Activated T-helper 9 cell treated with anti-CD3 and anti-CD28 coated beads, Interleukin-2, amount 50 U/mL, for 16 hours (primary cell): ENCODE measurements around the gene CAMTA1.
"Not testable (repeated sequence)": the region's sequence is repeated elsewhere in the genome, so short reads cannot be mapped to it uniquely, and the experiment has no call there.

Experiments
- DNase-seq: peaks from one replicate; pipeline ENCODE4 v3.0.0-alpha.2; 2020; ENCODE audit warnings: low read depth

Gene CAMTA1

DNA sequence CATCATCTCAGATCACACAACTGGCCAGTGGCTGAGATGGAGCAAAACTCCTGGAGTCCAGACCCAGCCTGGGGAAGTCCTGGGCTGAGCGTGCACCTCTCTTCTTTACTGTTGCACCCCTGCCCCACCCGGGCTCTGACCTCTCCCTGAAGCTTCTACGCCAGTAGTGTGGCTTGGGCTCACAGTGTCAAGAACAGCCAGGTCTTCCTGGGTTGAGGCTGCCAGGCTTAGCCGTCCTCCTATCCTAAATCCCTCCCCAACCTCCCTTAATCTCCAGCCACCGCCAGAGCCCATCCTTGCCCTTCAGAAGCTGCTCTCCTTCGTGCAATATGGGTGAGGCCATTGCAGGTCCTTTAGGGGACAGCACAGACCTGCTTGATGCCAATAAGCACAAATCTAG is 586.7 kb downstream of the CAMTA1 start:
- DNase-seq = no peak

DNA sequence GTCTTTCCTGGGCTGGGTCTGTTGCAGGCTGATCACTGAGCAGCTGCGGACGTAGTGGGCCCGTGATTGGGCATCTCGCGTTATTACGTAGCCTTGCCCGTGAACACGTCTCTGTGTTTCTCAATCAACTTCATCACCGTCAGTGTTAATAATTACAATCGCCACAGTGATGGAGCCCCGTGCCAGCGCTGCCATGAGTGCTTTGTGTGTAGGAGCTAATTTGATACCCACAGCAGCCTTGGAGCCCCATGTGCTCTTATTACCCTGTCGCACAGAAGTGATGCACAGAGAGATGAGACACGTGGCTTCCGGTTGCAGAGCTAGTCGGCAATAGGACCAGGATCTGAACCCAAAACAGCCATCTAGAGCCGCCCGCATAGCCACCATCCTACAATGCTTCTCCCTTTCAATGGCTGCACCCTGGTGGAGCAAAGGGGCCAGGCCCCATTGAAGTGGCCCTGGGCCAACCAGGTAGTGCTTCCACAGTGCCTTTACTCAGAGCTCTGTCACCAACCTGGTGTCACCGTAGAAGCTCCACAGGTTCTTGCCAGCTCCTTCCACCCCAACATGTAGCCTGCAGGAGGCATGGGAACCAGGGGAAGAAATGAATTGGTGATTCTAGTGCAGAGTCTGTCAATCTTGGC is 587.3 kb downstream of the CAMTA1 start:
- no peak for DNase-seq

DNA sequence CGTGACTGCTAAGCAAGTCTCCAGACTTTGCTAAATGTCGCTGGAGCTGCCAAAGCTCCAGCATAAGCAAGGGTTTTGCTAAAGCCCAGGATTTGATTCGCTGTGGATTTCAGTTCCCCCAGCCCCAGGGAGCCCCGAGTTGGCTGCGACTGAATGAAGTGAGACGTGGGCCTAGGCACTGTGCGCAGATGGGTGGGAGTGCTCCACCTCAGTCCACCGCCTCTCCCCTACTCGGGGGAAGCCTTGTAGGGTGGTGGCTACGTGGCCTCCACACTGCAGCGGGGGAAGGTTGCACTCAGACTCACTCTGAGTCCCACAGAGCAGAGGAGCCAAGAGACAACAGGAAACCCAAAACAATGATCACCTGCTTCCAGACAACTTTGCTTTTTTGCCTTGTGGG is 588.0 kb downstream of the CAMTA1 start:
- no peak for DNase-seq

DNA sequence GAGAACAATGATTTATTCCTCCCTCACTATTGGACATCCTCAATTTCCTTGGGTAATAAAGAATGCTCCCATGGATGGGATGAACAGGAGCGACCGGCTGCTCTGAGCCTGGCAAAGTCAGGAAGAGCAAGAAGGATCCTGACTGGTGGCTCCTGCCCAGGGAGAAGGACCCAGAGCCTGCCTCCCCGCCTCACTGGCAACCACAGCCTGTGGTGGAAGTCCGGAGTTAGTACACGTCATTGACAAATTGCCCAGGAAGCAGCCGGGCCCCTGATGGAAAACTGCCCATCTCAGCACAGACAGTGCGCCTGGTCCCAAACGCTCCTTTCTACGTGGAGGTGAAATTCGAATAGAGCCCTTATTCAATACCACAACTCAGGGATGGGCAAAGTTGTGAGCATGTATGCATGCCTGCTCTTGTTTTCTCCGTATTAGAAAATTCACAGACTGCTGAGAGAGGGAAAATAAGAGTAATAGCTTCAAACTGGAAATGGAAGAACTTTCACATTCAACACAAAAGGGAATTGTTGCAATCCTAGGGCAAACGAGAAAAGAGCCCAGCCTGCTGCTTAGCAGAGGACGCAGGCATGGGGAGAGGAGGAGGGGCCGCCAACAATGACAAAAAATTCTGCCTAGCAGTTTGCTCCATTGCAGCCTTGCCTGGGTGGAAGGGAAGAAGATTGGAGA is 588.8 kb downstream of the CAMTA1 start:
- no peak for DNase-seq

DNA sequence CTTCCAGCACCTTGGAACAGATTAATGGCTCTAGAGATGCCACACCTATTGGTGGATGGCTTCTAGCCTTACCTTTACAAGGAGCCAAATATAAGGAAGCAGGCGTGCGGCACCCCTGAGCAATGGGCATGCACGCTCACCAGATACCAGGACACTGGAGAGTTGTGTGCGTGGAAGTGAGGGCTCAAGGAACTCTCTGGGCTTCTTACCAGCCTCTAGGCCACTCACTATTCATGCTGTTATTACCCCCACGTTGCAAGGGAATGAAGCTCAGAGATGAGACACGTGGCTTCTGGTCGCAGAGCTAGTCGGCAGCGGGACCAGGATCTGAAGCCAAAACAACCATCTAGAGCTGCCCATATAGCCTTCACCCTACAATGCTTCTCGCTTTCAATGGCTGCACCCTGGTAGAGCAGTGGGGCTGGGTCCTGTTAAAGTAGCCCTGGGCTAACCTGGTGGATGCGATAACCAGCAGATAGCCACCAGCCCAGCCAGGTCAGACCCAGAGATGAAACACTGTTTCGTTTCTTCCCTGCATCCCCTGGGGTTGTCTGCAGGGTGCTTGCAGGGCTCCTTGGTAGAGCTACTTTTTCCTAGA is 589.4 kb downstream of the CAMTA1 start:
- no peak for DNase-seq

DNA sequence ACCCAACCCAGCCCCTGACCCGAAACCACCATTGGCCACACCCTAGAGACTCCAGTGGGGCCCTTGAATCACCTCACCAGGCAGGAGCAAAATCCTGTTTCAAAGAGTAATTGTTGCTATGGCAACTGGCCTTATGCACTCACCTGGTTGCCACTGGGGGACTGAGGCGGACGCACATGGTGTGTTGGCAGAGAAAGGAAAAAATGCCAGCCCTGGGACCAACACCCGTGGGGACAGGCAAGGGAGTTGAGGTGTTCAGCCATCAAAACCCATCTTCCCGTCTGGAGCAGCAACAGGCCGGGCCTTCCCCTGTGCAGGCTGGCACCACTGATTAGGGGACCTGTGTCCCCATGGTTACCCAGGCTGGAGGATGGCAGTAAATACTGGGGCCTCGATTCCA is 590.1 kb downstream of the CAMTA1 start:
- no peak for DNase-seq

DNA sequence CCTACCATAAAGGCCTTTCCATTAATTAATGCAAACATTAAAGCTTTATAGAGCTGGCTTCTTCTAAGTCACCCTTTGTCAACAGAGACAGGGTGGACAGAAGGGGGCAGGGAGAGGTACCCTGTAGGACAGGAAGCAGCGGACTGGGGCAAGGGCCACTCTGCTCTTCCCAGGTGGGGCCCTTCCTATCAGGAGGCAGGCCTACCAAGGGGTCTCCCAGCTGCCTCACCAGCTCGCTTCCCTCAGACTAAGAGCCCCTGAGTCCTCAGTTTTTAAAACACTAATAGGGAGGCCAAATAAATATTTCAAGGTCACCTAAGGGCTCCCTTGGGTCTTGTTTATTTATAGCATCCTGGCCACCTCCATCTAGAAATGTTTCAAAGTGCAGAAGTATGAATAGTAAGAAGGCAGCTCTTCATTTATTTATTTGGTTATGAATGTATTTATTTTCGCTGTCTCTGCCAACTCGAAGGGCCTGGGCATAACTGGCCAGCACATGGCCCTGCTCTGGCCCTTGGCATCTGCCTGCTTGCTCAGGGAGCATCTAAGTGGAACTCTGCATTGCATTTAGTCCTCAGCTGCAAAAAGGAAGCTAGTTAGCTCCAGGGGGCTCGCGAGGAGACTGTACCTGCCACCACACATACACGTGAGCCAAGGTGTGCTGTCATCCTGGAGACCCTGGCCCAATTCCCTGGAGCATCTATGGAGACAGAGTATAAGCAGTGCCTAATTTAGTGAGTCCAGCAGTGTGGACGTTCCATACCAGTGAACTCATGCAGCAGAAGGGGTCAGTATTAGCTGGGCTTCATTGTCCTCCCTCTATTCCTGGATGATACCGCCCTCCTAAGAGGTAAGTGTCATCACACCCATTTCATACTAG is 590.8 kb downstream of the CAMTA1 start:
- DNase-seq = no peak

DNA sequence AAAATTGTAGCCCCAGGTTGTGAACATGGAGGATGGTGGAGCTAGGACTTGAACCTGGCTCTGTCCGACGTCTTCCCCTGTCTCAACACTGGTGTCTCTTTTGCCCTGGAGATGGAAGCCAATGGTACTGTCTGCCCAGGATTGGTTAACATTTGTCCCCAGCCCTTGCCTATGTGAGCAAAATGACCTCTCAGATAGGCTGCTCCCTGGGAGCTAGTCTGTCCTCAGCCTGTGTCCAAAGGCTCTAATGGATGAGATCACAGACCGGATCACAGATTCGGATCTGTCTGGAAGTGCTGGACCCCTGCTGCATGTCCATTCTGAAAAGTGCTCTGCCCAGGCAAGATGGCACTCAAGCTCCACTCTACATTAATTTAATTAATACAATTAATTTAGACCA is 591.4 kb downstream of the CAMTA1 start:
- DNase-seq = no peak

DNA sequence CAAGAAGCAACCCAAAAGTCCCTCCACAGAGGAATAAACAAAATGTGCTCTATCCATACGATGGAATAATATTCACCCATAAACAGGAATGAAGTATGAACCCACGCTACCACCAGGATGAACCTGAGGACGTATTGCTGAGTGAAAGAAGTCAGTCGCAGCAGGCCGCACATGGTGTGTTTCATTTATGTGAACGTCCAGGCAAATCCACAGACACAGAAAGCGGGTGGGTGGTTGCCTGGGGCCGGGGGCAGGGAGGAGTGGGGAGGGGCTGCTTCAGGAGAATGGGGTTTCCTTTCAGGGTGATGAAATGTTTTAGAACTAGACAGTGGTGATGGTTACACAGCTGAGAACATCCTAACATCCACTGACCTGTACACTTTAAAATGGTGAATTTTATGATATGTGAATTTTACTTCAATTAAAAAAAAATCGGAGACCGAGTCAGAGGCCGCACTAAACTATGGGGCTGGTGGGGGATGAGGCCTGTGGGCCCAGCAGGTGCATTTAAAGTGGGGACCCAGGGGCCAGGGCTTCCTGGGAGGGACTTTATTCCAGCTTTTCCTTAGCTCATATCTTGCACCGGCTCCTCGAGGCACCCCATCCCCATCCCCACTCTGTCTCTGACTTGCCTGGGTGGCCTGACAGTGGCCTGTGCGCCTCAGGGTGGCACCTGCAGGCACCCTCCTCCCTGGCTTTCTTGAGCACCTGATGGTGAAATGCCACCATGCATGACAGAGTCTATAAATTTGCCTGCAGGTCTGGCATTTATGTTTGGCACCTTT is 593.3 kb downstream of the CAMTA1 start:
- DNase-seq = no peak

DNA sequence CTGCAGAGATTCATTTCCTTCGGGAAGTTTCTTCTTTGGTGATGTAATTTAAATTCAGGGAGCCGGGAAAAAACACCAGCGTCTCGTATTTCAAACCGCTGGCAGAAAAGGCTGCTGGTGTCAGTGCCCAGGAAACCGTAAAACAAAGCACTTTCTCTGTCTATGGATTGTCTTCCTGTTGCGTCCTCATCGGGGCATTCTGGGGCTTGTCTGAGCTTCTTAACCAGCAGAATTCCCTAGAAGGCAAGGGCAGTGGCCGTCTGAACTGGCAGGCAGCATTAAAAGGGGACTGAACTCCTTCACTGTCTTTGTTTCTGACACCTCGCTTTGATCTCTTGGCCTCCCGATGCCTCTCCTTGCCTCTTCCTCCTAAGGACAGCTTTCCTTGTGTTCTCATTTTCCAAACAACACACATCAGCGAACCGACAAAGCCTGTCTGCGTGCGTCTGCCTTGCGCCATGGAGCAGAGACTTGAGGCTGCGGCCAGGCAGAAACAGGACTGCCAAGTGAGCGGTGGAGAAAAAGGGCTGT is 594.3 kb downstream of the CAMTA1 start:
- no peak for DNase-seq

DNA sequence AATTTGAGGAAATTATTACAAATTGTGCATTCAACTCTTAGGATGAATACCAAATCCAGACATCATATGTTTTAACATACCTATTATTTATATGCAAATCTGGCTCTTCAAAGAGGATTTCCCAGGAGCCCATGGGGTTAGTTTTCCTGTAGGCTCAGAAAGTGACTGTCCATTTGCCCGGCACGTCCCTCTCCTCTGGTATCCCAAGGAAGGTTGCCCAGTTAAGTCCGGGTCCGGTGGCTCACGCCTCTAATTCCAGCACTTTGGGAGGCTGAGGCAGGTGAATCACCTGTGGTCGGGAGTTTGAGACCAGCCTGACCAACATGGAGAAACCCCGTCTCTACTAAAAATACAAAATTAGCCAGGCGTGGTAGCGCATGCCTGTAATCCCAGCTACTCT is 594.8 kb downstream of the CAMTA1 start:
- not testable (repeated sequence) for DNase-seq

DNA sequence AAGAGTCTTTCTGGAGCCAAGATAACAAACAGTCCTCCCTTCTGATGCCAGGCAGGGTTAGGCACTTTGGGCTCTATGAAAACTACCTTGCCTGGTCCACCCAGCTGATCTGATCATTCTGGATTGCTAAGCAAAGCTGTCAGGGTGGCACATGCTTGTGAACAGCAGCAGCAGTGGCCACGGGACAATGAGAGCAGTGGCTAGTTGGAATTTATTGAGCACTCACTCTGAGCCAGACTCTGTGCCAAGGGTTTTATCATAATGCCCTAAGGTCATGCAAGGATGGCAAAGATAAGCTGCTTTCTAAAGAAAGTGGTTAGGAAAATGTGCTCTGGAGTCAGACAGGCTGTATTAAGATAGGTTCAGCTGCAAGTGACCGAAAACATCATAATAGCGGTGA is 595.5 kb downstream of the CAMTA1 start:
- no peak for DNase-seq

DNA sequence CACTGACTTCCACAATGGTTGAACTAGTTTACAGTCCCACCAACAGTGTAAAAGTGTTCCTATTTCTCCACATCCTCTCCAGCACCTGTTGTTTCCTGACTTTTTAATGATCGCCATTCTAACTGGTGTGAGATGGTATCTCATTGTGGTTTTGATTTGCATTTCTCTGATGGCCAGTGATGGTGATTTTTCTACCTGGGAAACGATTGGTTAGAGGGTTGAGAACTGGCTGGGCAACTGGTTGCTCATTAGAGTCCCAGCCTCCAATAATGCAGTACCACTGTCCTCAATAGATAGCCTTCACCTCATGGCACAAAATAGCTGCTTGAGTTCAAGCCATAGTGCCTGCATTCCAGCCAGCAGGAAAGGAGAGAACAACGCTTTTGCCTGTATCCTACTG is 596.5 kb downstream of the CAMTA1 start:
- not testable (repeated sequence) for DNase-seq

DNA sequence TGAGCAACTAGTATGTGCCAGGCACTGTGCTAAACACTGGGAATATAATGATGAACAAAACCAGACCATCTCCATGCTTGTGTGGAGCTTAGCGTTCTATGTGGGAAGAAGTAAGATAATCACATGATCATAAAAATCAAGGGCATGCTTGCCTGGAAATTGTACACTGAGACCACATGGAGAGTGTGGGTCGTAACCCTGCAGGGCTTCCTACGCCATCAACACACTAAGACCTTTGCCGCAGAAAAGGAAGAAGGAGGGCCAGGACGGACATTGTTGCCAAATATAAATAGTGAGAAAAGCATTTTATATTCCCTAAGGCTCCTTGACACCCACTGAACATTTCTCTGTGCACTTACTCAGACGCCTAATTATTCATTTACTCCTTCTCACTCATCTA is 597.7 kb downstream of the CAMTA1 start:
- DNase-seq = no peak

DNA sequence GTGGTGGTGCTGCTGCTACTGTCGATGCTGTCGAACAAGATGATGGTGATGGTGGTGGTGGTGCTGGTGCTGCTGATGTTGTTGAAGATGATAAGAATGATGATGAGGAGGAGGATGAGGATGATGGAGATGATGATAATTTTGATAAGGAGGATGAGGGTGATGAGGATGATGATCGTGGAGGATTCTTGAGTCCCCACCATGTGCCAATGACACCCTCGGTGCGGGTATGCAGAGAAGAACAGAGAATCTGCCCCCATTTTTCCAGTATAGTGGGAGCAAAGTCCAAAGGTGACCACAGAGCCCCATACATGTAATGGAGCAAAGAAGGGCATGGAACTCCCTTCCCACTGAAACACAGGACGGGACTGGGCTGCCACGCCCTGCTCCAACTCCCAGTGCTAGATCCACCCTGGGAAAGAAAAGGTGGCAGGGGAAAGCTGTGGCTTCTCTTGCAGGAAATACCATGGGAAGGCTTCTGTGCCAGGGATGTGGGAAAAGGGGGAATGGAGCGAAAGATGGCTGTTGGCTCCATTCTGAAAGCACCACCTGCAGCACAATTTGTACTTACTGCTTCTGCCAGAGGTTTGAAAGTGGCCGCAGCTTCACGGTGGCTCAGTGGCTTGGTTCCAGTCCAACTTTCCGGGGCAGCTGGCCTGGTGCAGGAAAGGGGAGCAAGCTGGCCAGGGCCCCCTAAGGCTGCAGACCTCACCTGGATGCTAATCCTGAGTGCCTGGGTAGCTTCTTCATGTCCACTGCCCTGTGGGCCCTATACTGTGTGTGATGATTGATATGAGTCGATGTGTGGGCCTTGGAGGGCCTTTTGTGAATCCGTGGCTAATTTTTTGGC is 598.6 kb downstream of the CAMTA1 start:
- DNase-seq = no peak

DNA sequence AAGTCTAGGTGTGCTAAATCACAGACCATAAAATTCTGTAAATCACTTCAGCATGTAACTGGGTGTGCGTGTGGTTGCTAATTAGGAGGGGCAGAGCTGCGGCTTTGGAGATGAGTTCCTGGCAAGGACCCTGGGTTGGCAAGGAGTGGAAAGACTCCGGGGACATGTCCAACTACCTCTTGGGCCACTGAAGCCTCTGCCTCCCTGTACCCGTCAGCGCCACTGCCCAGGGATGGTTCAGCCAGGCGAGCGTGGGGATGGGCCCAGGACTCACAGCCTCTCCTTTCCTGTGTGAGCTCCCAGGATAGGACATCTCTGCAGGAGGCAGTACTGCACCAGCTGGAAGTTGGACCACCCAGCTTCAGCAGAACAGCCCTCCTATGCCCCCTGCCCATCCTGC is 599.4 kb downstream of the CAMTA1 start:
- no peak for DNase-seq

DNA sequence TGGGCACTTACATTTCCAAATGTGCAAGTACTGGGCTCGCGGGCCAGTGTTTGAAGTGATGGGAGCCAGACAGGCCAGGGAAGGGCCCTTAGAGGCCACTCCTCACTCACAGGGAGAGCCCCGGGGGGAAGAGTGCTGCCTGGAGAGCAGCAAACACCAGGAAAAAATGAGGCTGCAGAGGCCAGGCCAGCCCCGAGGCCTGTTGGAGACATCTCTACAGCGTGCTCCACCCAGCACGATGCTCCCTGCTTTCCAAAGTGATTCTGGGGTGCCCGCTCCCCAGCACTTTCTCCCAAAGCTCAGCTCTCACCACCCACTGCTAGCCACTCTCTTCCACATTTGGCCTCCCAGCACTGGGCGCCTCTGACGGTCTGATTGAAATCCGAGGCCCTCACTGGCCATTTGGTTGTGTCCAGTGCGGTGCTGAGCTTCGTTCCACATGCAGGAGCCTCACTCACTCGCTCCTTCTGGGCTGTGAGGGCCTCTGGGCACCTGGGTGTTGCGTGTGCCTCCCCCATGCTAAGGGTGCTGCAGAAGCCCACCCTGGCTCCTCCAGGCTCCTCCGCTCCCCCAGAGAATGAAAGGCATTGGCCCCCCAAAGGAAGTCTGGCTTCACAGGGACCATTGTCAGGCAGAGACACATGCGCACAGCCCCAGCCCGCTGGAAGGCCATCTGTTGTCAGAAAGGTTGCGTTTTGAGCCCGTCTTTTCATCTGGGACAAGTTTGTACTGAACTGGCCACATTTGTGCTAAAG is 600.4 kb downstream of the CAMTA1 start:
- DNase-seq = no peak

DNA sequence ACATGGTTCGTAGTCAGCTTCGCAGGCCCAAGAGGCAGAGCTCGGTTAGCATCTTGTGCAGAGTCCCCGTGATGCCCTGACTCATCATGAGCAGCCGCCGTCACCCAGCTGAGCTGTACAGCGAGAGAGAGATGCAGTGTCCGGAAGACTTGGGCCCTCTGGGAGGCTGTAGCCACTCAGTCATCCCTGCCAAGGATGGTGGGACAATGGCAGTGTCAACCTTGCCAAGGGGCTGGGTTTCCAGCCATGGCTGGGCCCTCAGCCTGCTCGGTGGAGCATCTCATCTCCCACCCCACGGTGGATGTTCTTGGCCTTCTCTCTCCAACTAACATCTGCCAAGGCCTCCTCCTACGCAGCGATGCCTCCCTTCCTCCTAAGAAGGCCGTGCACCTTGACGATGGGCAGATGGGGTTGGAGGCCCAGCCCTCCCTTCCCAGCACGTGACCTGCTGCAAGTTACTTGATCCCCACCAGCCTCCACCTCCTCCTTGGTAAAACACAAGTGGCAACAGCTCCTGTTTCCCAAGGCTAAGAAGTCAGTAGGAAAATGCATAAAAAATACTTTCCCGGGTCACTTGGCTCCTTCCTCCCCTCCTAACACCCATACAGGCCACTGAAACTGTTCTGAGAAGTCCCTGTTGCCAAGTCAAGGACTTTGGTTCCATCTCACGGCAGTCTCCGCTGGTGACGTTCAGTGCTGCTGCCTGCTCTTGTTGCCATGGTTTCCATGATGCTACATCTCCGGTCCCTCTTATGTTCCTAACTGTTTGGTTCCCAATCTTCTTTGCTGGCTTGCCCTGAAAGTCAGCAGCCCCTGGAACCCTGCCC is 601.2 kb downstream of the CAMTA1 start:
- DNase-seq = no peak
